BE2C (cell line): ENCODE data around the gene EPHA2.
A peak's percentile ranks its signal among the peaks of the same experiment; 100 is the strongest.
"Not testable (repeated sequence)": the region's sequence is repeated elsewhere in the genome, so short reads cannot be mapped to it uniquely, and the experiment has no call there.

ENCODE experiments used
- DNase-seq: peaks from one replicate; pipeline ENCODE4 v3.0.0-alpha.2; 2020
- H3K27me3 ChIP-seq: fragments of 250-450 bp; sonication (Bioruptor Pico); 2 replicates; pipeline ENCODE4 v1.5.1; 2020; ENCODE audit warnings: mild to moderate bottlenecking
- H3K36me3 ChIP-seq: fragments of 250-450 bp; sonication (Bioruptor Pico); 2 replicates; pipeline ENCODE4 v1.5.1; 2020; ENCODE audit warnings: mild to moderate bottlenecking
- H3K4me1 ChIP-seq: fragments of 250-450 bp; sonication (Bioruptor Pico); 2 replicates; pipeline ENCODE4 v1.5.1; 2020
- H3K4me3 ChIP-seq: 2 replicates; pipeline ENCODE4 v1.5.1; 2011; ENCODE audit warnings: low read depth, low read length
- H3K9me3 ChIP-seq: fragments of 250-450 bp; sonication (Bioruptor Pico); 2 replicates; pipeline ENCODE4 v1.5.1; 2020
- TF ChIP-seq, protein P1 (sequence below): IDR thresholded peaks from 2 replicates; pipeline ENCODE4 v1.5.1; 2012; ENCODE audit warnings: mild to moderate bottlenecking, low read depth, low read length

Gene EPHA2

DNA sequence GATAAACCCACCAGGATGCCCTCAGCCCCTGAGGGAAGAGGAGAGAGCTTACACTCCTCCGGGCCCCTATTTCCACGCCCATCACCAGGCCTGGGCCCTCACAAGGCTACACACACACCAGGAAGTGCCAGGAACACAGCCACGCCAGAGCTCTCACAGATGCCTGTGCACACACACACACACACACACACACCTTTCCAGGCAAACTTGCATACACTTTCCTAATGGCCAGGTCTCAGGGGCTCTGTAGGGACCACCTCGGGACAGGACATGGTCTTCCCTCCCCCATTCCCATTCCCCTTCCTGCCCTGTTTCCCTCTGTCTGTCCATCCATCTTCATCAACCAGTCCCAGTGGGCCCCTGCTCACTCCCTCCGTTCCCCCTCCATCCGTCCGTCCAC lies 9.7 kb upstream of the EPHA2 start:
- Histone ChIP-seq H3K4me3 (no peak overlapping the region), H3K4me1 (no peaks in the 10 kb centered on the region), H3K27me3 (no peaks in the 10 kb centered on the region), H3K36me3 (no peaks in the 10 kb centered on the region), H3K9me3 (no peaks in the 10 kb centered on the region)
- no peak for DNase-seq
- TF ChIP-seq, protein P1, sequence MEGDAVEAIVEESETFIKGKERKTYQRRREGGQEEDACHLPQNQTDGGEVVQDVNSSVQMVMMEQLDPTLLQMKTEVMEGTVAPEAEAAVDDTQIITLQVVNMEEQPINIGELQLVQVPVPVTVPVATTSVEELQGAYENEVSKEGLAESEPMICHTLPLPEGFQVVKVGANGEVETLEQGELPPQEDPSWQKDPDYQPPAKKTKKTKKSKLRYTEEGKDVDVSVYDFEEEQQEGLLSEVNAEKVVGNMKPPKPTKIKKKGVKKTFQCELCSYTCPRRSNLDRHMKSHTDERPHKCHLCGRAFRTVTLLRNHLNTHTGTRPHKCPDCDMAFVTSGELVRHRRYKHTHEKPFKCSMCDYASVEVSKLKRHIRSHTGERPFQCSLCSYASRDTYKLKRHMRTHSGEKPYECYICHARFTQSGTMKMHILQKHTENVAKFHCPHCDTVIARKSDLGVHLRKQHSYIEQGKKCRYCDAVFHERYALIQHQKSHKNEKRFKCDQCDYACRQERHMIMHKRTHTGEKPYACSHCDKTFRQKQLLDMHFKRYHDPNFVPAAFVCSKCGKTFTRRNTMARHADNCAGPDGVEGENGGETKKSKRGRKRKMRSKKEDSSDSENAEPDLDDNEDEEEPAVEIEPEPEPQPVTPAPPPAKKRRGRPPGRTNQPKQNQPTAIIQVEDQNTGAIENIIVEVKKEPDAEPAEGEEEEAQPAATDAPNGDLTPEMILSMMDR = no peak

DNA sequence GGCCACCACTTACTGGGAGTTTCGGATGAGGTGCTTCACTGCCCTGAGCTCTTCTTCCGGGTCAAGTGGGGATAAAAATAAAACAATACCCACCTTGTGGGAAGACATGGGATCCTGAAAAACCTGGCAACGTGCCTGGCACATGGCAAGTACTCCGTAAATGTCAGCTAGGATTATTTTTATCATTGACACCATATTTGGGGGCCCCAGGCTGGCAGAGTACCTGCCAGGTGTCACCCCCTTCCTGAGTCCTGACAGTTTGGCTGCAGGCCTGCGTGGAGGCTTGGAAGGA lies 9.2 kb upstream of the EPHA2 start:
- Histone ChIP-seq H3K36me3 (no peaks in the 10 kb centered on the region), H3K4me3 (no peak overlapping the region), H3K27me3 (no peaks in the 10 kb centered on the region), H3K4me1 (no peaks in the 10 kb centered on the region), H3K9me3 (no peaks in the 10 kb centered on the region)
- no peak for DNase-seq
- TF ChIP-seq, protein P1 = no peak

DNA sequence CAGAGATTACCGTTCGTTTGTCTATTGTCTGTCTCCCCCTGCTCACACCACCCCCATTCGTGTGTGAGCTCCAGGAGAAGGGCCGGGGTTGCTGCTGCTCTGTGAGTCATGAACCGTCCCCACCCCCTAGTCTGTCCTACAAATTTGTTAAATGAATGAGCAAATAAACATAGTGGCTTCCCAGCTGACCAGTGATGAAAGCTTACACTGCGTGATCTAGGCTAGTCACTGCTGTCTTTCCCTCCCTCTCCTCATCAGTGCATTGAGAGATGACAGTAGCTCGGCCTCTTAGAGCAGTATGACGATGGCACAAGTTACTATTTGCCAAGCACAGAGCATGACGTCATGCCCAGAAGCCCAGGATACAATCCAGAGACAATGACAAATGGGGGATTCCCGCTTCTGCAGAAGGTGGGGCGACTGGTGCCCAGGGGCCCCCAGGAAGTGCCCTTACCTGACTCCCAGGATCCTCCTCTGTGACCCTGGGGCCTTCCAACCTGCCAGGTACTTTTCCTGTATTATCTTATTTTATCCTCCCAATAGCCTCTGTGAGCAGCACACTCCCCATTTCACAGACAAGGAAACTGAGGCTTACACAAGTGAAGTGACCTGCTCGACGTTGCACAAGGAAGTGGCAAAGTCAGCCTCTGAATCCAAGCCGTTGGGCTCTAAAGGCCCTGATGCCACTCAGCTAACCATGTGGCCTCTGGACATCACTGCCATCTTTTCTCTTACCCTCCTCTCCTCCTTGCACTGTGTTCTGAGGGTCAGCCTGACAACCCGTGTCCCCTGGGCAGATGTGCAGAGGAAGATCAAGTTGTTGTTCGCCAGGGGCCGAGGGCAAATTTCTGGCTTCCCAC lies 8.6 kb upstream of the EPHA2 start:
- TF ChIP-seq, protein P1 = no peak
- H3K36me3 ChIP-seq = no peaks in the 10 kb centered on the region
- H3K27me3 ChIP-seq = no peaks in the 10 kb centered on the region
- peak; percentile 42 for DNase-seq
- no peaks in the 10 kb centered on the region for H3K9me3 ChIP-seq
- H3K4me3 ChIP-seq = no peak overlapping the region
- H3K4me1 ChIP-seq = no peaks in the 10 kb centered on the region

DNA sequence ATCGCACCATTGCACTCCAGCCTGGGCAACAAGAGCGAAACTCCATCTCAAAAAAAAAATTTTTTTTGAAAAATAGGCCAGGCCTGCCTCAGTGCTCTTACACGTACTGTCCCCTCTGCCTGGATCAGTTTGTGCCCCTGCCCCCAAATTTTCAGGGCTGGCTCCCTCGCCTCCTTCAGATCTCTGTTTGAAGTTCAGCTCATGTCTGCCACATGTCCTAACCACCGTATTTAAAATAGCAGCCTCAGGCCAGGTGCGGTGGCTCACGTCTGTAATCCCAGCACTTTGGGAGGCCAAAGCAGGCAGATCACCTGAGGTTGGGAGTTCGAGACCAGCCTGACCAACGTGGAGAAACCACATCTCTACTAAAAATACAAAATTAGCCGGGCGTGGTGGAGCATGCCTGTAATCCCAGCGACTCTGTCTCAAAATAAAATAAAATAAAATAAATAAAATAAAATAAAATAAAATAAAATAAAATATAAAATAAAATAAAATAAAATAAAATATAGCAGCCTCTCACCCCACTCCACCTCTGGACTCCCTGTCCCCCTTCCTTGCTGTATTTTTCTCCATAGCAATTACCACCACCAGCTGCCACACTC lies 7.8 kb upstream of the EPHA2 start:
- not testable (repeated sequence) for DNase-seq, H3K4me1 ChIP-seq, H3K27me3 ChIP-seq, H3K4me3 ChIP-seq, H3K9me3 ChIP-seq, H3K36me3 ChIP-seq

DNA sequence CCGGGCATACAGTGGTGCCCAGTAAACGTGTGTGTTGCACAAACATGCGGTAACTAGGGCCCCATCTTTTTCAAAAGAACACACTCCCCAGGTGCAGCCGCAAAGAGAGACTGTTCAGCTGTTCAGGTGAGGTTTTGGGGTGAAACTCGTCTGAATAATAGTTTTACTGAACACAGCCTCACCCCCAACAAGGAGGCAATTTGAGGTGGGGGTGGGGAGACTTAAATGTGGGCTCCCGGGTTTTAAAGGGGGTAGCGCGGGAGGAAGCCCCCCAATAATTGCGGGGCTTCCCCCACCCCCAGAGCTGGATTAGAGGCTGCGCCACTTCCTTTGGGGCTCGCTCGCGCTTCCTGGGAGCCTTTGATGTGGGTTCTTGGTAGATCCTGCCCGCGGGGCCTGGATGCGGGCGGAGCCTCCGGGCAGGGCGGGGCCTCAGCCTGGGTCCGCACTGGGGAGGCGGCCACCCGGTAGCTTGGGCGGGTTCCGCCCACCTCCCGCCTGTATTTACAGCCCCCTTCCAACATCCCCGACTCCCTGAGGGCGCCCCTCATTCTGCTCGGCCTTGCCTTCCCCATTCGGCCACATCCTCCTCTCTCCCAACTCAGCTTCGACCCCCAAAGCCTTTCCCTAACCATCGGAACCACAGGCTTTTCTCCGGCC lies 6.4 kb upstream of the EPHA2 start:
- TF ChIP-seq, protein P1 = no peak
- no peak for DNase-seq
- no peak overlapping the region for H3K4me3 ChIP-seq
- no peaks in the 10 kb centered on the region for H3K27me3 ChIP-seq
- H3K4me1 ChIP-seq = no peaks in the 10 kb centered on the region
- H3K36me3 ChIP-seq = no peaks in the 10 kb centered on the region
- no peaks in the 10 kb centered on the region for H3K9me3 ChIP-seq

DNA sequence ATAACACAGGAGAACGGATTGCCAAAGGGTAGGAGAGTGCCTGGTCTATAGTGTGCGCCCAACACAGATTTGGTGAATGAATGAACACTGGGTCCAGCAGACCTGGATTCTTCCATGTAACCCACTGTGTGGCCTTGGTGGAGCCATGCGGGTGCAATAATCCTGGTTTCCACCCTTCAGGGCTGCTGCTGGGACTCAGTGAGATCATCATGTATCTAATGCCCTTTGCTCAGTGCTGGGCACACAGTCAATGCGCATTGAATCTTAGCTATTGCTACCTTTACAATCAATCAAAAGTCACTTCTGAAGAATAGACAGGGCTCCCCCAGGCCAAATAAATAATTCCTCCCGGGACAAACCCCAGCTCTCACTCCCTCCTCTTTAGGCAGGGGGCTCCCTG lies 5.8 kb upstream of the EPHA2 start:
- Histone ChIP-seq H3K27me3 (no peaks in the 10 kb centered on the region), H3K36me3 (no peaks in the 10 kb centered on the region), H3K4me3 (no peak overlapping the region), H3K4me1 (no peaks in the 10 kb centered on the region), H3K9me3 (no peaks in the 10 kb centered on the region)
- TF ChIP-seq, protein P1 = no peak
- DNase-seq = no peak
